Uterus (tissue), 2 donors: Measurements from ENCODE around the gene APPBP2.

ENCODE experiments used
- POLR2A ChIP-seq, 2 donors: fragments of 450-650 bp; IDR thresholded peaks; one replicate each; pipeline ENCODE4 v1.6.1; 2016; ENCODE audit warnings: antibody characterized with exemption in 2 of 2, mild to moderate bottlenecking in 1 of 2, moderate library complexity in 1 of 2
- TF ChIP-seq, protein P1 (sequence below), 4 experiments: fragments of 200-600 bp in 2 of 4; fragments of 450-650 bp in 2 of 4; sonication (generic) in 2 of 4; IDR thresholded peaks; one replicate each; pipeline ENCODE4 v1.5.1; 2016 to 2019; ENCODE audit warnings: antibody characterized with exemption in 4 of 4, mild to moderate bottlenecking in 2 of 4, moderate library complexity in 1 of 4

DNA sequence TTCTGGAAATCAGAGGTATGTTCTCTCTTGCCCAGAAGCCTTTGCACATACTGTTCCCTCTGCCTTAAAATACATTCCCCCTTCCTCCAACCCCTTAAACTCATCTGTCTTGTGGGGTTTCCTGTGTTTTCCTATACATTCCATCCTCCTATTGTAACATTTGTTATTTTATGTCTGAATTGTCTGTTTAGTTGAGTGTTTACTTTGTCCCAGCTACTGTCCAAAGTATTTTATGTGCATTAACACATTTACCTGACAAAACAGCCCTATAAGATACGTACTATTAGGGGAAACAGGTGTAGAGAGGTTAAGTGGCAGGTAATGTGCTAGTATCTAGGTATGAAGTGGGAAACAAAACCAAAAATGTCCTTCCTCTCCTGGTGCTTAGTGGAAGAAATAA lies 61.7 kb downstream of the APPBP2 start:
- TF ChIP-seq, protein P1, sequence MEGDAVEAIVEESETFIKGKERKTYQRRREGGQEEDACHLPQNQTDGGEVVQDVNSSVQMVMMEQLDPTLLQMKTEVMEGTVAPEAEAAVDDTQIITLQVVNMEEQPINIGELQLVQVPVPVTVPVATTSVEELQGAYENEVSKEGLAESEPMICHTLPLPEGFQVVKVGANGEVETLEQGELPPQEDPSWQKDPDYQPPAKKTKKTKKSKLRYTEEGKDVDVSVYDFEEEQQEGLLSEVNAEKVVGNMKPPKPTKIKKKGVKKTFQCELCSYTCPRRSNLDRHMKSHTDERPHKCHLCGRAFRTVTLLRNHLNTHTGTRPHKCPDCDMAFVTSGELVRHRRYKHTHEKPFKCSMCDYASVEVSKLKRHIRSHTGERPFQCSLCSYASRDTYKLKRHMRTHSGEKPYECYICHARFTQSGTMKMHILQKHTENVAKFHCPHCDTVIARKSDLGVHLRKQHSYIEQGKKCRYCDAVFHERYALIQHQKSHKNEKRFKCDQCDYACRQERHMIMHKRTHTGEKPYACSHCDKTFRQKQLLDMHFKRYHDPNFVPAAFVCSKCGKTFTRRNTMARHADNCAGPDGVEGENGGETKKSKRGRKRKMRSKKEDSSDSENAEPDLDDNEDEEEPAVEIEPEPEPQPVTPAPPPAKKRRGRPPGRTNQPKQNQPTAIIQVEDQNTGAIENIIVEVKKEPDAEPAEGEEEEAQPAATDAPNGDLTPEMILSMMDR (IDR thresholded peaks at IDR 0.05), result no peak
- TF ChIP-seq POLR2A (IDR thresholded peaks at IDR 0.05), result no peak
